ENCODE measurements around the gene APC. TPM values are rescaled to one million over a fixed set of nuclear protein-coding genes. Genes with fewer than 3 reads are reported as not detected.

The APC gene
- total RNA-seq, 1 donor from 2014 or later, result 48.5 TPM

DNA sequence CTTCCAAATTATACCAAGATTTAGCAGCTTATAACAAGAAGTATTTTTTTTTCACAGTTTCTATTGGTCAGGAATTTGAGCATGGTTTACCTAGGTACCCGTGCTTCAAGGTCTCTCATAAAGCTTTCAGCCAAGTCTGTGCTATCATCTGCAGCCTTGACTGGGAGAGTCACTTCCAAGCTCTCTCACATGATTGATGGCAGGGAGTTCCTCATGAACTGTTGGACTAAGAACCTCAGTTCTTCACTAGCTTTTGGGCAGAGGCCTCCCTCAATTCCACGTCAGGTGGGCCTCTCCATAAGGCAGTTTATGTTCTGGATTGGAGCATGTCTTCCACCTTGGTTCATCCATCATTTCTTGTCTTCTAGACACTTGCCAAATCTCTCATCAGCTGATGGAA, 39.9 kb upstream of the APC start:
- H3K4me1 Mint-ChIP-seq (ENCODE audit: low read depth), result peaks cover 2% of the 10 kb centered on the region
- H3K27ac Mint-ChIP-seq, result no peak overlapping the region
- no peak for TF ChIP-seq CTCF (IDR thresholded peaks at IDR 0.05; ENCODE audit: unreplicated experiment)
- no peaks in the 10 kb centered on the region for H3K36me3 Mint-ChIP-seq (ENCODE audit: insufficient read depth)
- DNase-seq (ENCODE audit: low spot score, unreplicated experiment), result no peak
- peaks cover 3% of the 10 kb centered on the region for H3K9me3 Mint-ChIP-seq (ENCODE audit: low read depth)
- H3K27me3 Mint-ChIP-seq, result no peaks in the 10 kb centered on the region
- H3K4me3 Mint-ChIP-seq (ENCODE audit: low read depth), result no peak overlapping the region

DNA sequence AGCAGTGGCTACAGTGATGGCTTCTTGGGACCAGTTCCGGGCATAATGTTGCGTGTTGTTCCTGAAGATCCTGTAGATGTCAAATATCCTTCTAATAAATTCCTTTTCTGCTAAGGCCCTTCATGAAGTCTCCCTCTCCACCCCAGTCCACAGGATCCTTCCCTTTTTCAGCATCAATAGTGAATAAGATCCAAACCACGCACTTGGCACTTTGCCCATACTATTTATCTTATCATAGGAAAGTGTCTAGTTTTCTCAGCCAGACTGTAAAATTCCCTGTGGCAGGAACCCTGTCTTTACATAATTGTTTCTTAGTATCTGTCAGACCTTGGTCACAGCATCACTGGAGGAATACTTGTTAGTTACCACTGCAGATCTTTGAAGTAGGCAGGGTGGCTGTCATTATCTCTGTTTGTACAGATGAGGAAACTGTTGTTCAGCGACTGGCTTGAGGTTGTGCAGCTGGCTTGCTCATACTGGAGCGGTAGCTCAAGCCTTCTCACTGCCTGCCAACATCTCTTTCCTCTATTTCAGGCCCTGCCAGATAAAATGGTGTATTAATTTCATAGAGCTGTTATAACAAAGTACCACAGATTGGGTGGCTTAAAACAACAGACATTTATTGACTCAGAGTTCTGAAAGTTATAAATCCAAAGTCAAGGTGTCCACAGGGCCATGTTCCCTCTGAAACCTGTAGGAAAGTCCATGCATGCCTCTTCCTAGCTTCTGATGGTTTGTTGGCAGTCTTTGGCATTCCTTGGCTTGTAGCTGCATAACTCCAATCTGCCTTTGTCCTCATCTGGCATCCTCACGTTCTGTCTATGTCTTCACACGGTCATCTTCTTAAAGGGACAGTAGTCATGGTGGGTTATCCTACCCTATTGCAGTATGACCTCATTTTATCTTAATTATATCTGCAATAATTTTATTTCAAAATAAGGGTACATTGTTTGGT, 33.5 kb upstream of the APC start:
- H3K4me1 Mint-ChIP-seq (ENCODE audit: low read depth), result peaks cover 19% of the 10 kb centered on the region
- DNase-seq (ENCODE audit: low spot score, unreplicated experiment), result no peak
- peaks cover 3% of the 10 kb centered on the region for H3K9me3 Mint-ChIP-seq (ENCODE audit: low read depth)
- no peaks in the 10 kb centered on the region for H3K27me3 Mint-ChIP-seq
- no peaks in the 10 kb centered on the region for H3K36me3 Mint-ChIP-seq (ENCODE audit: insufficient read depth)
- H3K27ac Mint-ChIP-seq, result no peak overlapping the region
- H3K4me3 Mint-ChIP-seq (ENCODE audit: low read depth), result no peak overlapping the region
- no peak for TF ChIP-seq CTCF (IDR thresholded peaks at IDR 0.05; ENCODE audit: unreplicated experiment)

GRCh38 chr5:112706446-112707016, 31.2 kb upstream of the APC start:
- Mint-ChIP-seq H3K27me3 (no peaks in the 10 kb centered on the region), H3K27ac (peak overlapping the region; percentile 97), H3K9me3 (ENCODE audit: low read depth) (no peaks in the 10 kb centered on the region), H3K4me3 (ENCODE audit: low read depth) (peak overlapping the region; percentile 95), H3K4me1 (ENCODE audit: low read depth) (peaks cover 31% of the 10 kb centered on the region), H3K36me3 (ENCODE audit: insufficient read depth) (peaks cover 2% of the 10 kb centered on the region)
- no peak for DNase-seq (ENCODE audit: low spot score, unreplicated experiment)
- TF ChIP-seq CTCF (IDR thresholded peaks at IDR 0.05; ENCODE audit: unreplicated experiment), result no peak

- peak; percentile 97 for DNase-seq (ENCODE audit: low spot score, unreplicated experiment)
- peak overlapping the region; percentile 95 for H3K4me3 Mint-ChIP-seq (ENCODE audit: low read depth)
- H3K9me3 Mint-ChIP-seq (ENCODE audit: low read depth), result no peaks in the 10 kb centered on the region
- H3K27me3 Mint-ChIP-seq, result no peaks in the 10 kb centered on the region
- H3K4me1 Mint-ChIP-seq (ENCODE audit: low read depth), result peaks cover 31% of the 10 kb centered on the region
- peak overlapping the region; percentile 97 for H3K27ac Mint-ChIP-seq
- TF ChIP-seq CTCF (IDR thresholded peaks at IDR 0.05; ENCODE audit: unreplicated experiment), result peak; percentile 10
- peaks cover 3% of the 10 kb centered on the region for H3K36me3 Mint-ChIP-seq (ENCODE audit: insufficient read depth)
Measured at GRCh38 chr5:112707187-112708102, 30.2 kb upstream of the APC start.

Data from progenitor cell of endocrine pancreas (in vitro differentiated cells).